Vagina (tissue), 2 donors: Measurements from ENCODE around the gene ARPC1B.

Experiments
- CTCF ChIP-seq, 3 experiments: fragments of 450-650 bp in 2 of 3; fragments of 200-600 bp in 1 of 3; sonication (generic) in 1 of 3; IDR thresholded peaks; one replicate each; pipeline ENCODE4 v1.5.1; 2017 to 2019; ENCODE audit warnings: antibody characterized with exemption in 3 of 3, mild to moderate bottlenecking in 2 of 3, moderate library complexity in 2 of 3
- POLR2A ChIP-seq, 2 donors: fragments of 450-650 bp; IDR thresholded peaks; one replicate each; pipeline ENCODE4 v1.6.1; 2017; ENCODE audit warnings: antibody characterized with exemption in 2 of 2, mild to moderate bottlenecking in 2 of 2, moderate library complexity in 2 of 2

GRCh38 chr7:99408379-99409191, 34.1 kb downstream of the ARPC1B start, which contains the start of the genes BUD31 and PDAP1:
- TF ChIP-seq CTCF (IDR thresholded peaks at IDR 0.05) (no peak), POLR2A (IDR thresholded peaks at IDR 0.05) (peak in 1 of 2 donors; percentile 64)
